Transverse colon (tissue), 4 donors: Measurements from ENCODE around the gene RSU1. TPM values are rescaled to one million over a fixed set of nuclear protein-coding genes. Genes with fewer than 3 reads are reported as not detected.

Source experiments
- DNase-seq: peaks from one replicate; pipeline ENCODE4 v3.0.0-alpha.2; 2019
- H3K27ac ChIP-seq, 4 donors: fragments of 200-600 bp; sonication (generic); 2 replicates each; pipeline ENCODE4 v1.5.1; 2016 to 2018; ENCODE audit warnings: inconsistent platforms in 4 of 4
- H3K27me3 ChIP-seq: fragments of 200-600 bp; sonication (generic); 2 replicates; pipeline ENCODE4 v1.5.1; 2017; ENCODE audit warnings: inconsistent platforms
- H3K36me3 ChIP-seq, 4 donors: fragments of 200-600 bp; sonication (generic); 2 replicates each; pipeline ENCODE4 v1.5.1; 2017 to 2019; ENCODE audit warnings: inconsistent platforms in 4 of 4
- H3K4me1 ChIP-seq, 4 donors: fragments of 200-600 bp; sonication (generic); 2 replicates each; pipeline ENCODE4 v1.5.1; 2017 to 2020; ENCODE audit warnings: inconsistent platforms in 4 of 4
- H3K4me3 ChIP-seq, 4 donors: fragments of 200-600 bp; sonication (generic); 1 replicate in 1 of 4; 2 replicates in 3 of 4; pipeline versions ENCODE4 v1.5.1 to v1.6.1; 2017 to 2019; ENCODE audit warnings: inconsistent platforms in 4 of 4
- H3K9me3 ChIP-seq, 2 donors: fragments of 200-600 bp; sonication (generic); 2 replicates each; pipeline ENCODE4 v1.5.1; 2017 to 2019; ENCODE audit warnings: inconsistent platforms in 2 of 2
- EP300 ChIP-seq: sonication (generic); formaldehyde crosslinking; IDR thresholded peaks from one replicate; pipeline ENCODE4 v1.6.1; 2017; ENCODE audit warnings: antibody characterized with exemption, low read depth
- POLR2A ChIP-seq: fragments of 450-650 bp; IDR thresholded peaks from one replicate; pipeline ENCODE4 v1.6.1; 2016; ENCODE audit warnings: antibody characterized with exemption, mild to moderate bottlenecking, moderate library complexity
- POLR2AphosphoS5 ChIP-seq, 3 donors: sonication (generic); formaldehyde crosslinking; IDR thresholded peaks; one replicate each; pipeline ENCODE4 v1.6.1; 2016; ENCODE audit warnings: antibody characterized with exemption in 3 of 3
- WGBS, 2 donors: methylation state at CpG; one replicate each; pipeline ENCODE4 v1.1.5; 2018; ENCODE audit warnings: low coverage in 1 of 2; 5-methylcytosine and 5-hydroxymethylcytosine counted together
- in situ Hi-C, 4 donors: fragments of 200-750 bp; cut with MboI; loops; one replicate each; pipeline versions ENCODE4 v1.15.0 to v1.15.1; 2017; ENCODE audit warnings: low sequenced_read_pairs in 3 of 4, low pct_ligation_motif_present in 1 of 4, low pct_unique_long_range_greater_than_20kb in 1 of 4
- intact Hi-C: fragments of 100-400 bp; cut with DNase I; formaldehyde crosslinking; loops from one replicate; pipeline ENCODE4 v1.15.1; 2023; ENCODE audit warnings: low total_unique reads
- total RNA-seq, 4 donors: library from RNA; depleted of rRNA; stranded (reverse); fragments of >200 nt; gene quantifications; one replicate each; pipeline ENCODE4 v1.1.0, GENCODE V29; 2016
- TF ChIP-seq, protein P1 (sequence below), 5 experiments: fragments of 200-600 bp in 3 of 5; fragments of 450-650 bp in 2 of 5; sonication (generic) in 3 of 5; IDR thresholded peaks; 1 replicate in 2 of 5; 2 replicates in 3 of 5; pipeline ENCODE4 v1.5.1; 2016 to 2017; ENCODE audit warnings: antibody characterized with exemption in 5 of 5, inconsistent platforms in 3 of 5, mild to moderate bottlenecking in 2 of 5, moderate library complexity in 1 of 5

RSU1 gene
- total RNA-seq, 4 donors from 2014 or later, result 25.9 to 132 (median 67.0) TPM

DNA sequence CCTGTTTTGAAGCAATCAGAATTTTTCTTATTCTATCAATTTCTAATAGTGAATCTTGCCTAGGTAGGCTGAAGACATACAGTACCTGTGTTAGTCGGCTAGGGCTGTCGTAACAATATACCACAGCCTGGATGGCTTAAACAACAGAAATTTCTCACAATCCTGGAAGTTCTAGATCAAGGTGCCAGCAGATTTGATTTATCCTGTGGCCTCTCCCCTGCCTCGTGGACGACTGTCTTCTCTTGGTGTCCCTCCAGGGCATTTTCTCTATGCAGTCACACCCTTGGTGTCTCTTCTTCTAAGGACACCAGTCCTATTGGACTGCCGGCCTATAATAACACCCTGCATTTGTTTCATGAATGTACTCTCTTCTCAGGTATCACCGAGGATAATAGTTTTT lies 1.8 kb upstream of the RSU1 start:
- intact Hi-C loops, result no loop called here
- peaks cover 4 to 7% of the 10 kb centered on the region in 2 donors for H3K9me3 ChIP-seq
- no peaks in the 10 kb centered on the region for H3K27me3 ChIP-seq
- H3K4me1 ChIP-seq, result peaks cover 8 to 24% (median 14%) of the 10 kb centered on the region in 4 donors
- in situ Hi-C loops, result loop anchor here in 1 of 4 donors (25.0 kb wide), 1 partner anchor 818 kb away; the partner anchor contains the start of gene STAM
- 81 to 95% methylated on average over 5 to 6 of the region's 6 CpGs for WGBS, 2 donors
- H3K4me3 ChIP-seq, result no peak overlapping the region
- no peaks in the 10 kb centered on the region for H3K36me3 ChIP-seq
- DNase-seq, result no peak
- TF ChIP-seq EP300, result no peak
- no peak for TF ChIP-seq POLR2A
- TF ChIP-seq, protein P1, sequence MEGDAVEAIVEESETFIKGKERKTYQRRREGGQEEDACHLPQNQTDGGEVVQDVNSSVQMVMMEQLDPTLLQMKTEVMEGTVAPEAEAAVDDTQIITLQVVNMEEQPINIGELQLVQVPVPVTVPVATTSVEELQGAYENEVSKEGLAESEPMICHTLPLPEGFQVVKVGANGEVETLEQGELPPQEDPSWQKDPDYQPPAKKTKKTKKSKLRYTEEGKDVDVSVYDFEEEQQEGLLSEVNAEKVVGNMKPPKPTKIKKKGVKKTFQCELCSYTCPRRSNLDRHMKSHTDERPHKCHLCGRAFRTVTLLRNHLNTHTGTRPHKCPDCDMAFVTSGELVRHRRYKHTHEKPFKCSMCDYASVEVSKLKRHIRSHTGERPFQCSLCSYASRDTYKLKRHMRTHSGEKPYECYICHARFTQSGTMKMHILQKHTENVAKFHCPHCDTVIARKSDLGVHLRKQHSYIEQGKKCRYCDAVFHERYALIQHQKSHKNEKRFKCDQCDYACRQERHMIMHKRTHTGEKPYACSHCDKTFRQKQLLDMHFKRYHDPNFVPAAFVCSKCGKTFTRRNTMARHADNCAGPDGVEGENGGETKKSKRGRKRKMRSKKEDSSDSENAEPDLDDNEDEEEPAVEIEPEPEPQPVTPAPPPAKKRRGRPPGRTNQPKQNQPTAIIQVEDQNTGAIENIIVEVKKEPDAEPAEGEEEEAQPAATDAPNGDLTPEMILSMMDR (IDR thresholded peaks at IDR 0.05), result no peak
- TF ChIP-seq POLR2AphosphoS5 (IDR thresholded peaks at IDR 0.05), result no peak
- no peak overlapping the region for H3K27ac ChIP-seq

DNA sequence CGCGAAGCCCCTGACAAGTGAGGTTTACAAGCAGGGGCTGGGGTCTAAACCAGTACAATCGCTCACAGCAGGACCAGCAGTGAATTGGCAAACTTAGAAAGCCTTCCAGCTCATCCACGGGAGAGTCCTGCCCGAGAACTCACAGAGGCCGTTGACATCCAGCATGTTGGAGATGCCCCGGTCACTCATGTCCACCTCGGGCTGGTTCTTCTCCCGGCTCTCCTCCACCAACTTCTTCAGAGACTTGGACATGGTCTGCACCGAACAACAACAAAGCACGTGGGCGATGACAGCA lies 447 bp downstream of the RSU1 start:
- Histone ChIP-seq H3K4me3 (peak overlapping the region; percentile 59 to 80 (median 70)), H3K9me3 (peaks cover 0 to 1% of the 10 kb centered on the region in 2 donors), H3K4me1 (peaks cover 10 to 36% (median 14%) of the 10 kb centered on the region in 4 donors), H3K36me3 (no peaks in the 10 kb centered on the region), H3K27ac (peak overlapping the region; percentile 84 to 95 (median 88)), H3K27me3 (no peaks in the 10 kb centered on the region)
- no peak for DNase-seq
- TF ChIP-seq, protein P1 (IDR thresholded peaks at IDR 0.05), result no peak
- TF ChIP-seq POLR2AphosphoS5 (IDR thresholded peaks at IDR 0.05), result no peak
- TF ChIP-seq POLR2A, result no peak
- no peak for TF ChIP-seq EP300
- 4% methylated on average over 12 of the region's 12 CpGs; no CpG with 5 or more reads in 1 of the 2 donors for WGBS, 2 donors
- intact Hi-C loops, result no loop called here
- in situ Hi-C loops, result loop anchor here in 1 of 4 donors (25.0 kb wide), 1 partner anchor 821 kb away; the partner anchor contains the start of gene STAM

DNA sequence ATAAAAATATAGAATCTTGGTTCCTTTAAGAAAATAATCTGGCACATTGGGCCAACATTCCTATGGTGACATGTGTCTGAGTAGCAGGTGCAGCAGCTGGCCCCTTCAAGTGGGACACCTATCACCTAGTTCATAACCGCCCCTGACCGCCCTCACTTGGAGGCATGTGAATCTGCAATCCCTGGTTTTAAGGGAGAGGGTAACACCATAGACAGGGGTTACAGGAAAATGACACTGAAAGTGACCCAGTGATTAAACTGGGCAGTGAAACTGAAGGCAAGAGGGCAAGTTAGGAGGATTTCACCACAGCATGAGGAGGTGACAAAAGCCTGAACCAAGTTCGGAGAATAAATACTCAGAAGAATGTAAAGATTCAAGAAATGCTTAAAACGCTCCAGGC lies 1.1 kb downstream of the RSU1 start:
- Histone ChIP-seq H3K27ac (peak overlapping the region in 1 of 4 donors; percentile 90), H3K4me1 (peaks cover 10 to 36% (median 14%) of the 10 kb centered on the region in 4 donors), H3K9me3 (no peaks in the 10 kb centered on the region), H3K27me3 (no peaks in the 10 kb centered on the region), H3K36me3 (no peaks in the 10 kb centered on the region), H3K4me3 (peak overlapping the region; percentile 59 to 80 (median 70))
- no peak for DNase-seq
- no peak for TF ChIP-seq EP300
- TF ChIP-seq, protein P1 (IDR thresholded peaks at IDR 0.05), result no peak
- TF ChIP-seq POLR2A, result no peak
- TF ChIP-seq POLR2AphosphoS5 (IDR thresholded peaks at IDR 0.05), result no peak
- 47 to 63% methylated on average over 4 of the region's 4 CpGs for WGBS, 2 donors
- intact Hi-C loops, result no loop called here
- in situ Hi-C loops, result loop anchor here in 1 of 4 donors (25.0 kb wide), 1 partner anchor 821 kb away; the partner anchor contains the start of gene STAM

DNA sequence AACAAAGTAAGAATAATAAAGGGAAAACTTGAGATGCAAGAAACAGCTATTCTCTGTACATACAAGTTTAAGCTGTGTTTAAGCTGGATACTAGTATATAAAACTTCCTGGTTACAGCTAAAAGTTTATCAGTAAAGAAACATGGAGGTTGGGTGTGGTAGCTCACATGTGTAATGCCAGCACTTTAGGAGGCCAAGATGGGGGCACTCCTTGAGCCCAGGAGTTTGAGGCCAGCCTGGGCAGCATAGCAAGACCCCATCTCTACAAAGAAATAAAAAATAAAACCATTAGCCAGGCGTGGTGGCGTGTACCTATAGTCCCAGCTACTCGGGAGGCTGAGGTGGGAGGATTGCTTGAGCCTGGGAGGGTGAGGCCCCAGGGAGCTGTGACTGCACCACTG lies 3.2 kb downstream of the RSU1 start:
- no peaks in the 10 kb centered on the region for H3K9me3 ChIP-seq
- in situ Hi-C loops (loop anchor here in 1 of 4 donors (25.0 kb wide), 1 partner anchor 823 kb away; the partner anchor contains the start of gene STAM), intact Hi-C loops (no loop called here)
- H3K4me1 ChIP-seq, result peaks cover 10 to 36% (median 14%) of the 10 kb centered on the region in 4 donors
- 90 to 100% methylated on average over 2 to 3 of the region's 3 CpGs for WGBS, 2 donors
- H3K36me3 ChIP-seq, result no peaks in the 10 kb centered on the region
- DNase-seq, result no peak
- H3K27me3 ChIP-seq, result no peaks in the 10 kb centered on the region
- no peak overlapping the region for H3K27ac ChIP-seq
- no peak overlapping the region for H3K4me3 ChIP-seq
- TF ChIP-seq EP300 (no peak), POLR2A (no peak), POLR2AphosphoS5 (IDR thresholded peaks at IDR 0.05) (no peak)
- TF ChIP-seq, protein P1 (IDR thresholded peaks at IDR 0.05), result no peak
